ENCODE measurements around the gene KDM1A. TPM values are rescaled to one million over a fixed set of nuclear protein-coding genes. Genes with fewer than 3 reads are reported as not detected.
"Not testable (repeated sequence)": the region's sequence is repeated elsewhere in the genome, so short reads cannot be mapped to it uniquely, and the experiment has no call there.

Gene KDM1A
- 10 to 100 TPM; 28.8 to 45.3 (median 45.0) TPM for polyA plus RNA-seq

- Mint-ChIP-seq H3K4me3 (peak within 1 kb of the TSS; percentile 95 to 100 (median 97)), H3K27me3 (ENCODE audit: low read depth in 3 of 3) (peaks cover 0 to 4% (median 0%) of the 10 kb centered on the region in 3 donors), H3K36me3 (peaks cover 0 to 7% (median 5%) of the 10 kb centered on the region in 3 donors), H3K4me1 (peaks cover 35 to 49% of the 10 kb centered on the region in 2 donors), H3K27ac (peak within 1 kb of the TSS; percentile 82 to 98 (median 92)), H3K9me3 (no peaks in the 10 kb centered on the region)
- DNase-seq = peak; percentile 92 to 95 (median 92)
Measured at GRCh38 chr1:23019094-23019862, at the start of gene KDM1A. Gene KDM1A (plus strand): TSS chr1:23019468. CDS start chr1:23019597, 129 bp downstream.

GRCh38 chr1:22970096-22970495 is 49.2 kb upstream of the KDM1A start:
- H3K27me3 Mint-ChIP-seq (ENCODE audit: low read depth in 3 of 3) = peaks cover 0 to 16% (median 12%) of the 10 kb centered on the region in 3 donors
- no peak for DNase-seq
- H3K9me3 Mint-ChIP-seq = no peaks in the 10 kb centered on the region
- H3K27ac Mint-ChIP-seq = no peak overlapping the region
- no peak overlapping the region for H3K4me3 Mint-ChIP-seq
- H3K4me1 Mint-ChIP-seq = no peaks in the 10 kb centered on the region
- H3K36me3 Mint-ChIP-seq = no peaks in the 10 kb centered on the region

- Mint-ChIP-seq H3K4me1 (no peaks in the 10 kb centered on the region), H3K36me3 (no peaks in the 10 kb centered on the region), H3K27me3 (ENCODE audit: low read depth in 3 of 3) (peaks cover 0 to 18% (median 12%) of the 10 kb centered on the region in 3 donors), H3K27ac (no peak overlapping the region), H3K4me3 (no peak overlapping the region), H3K9me3 (no peaks in the 10 kb centered on the region)
- no peak for DNase-seq
Measured at GRCh38 chr1:22971161-22971560, 48.1 kb upstream of the KDM1A start.

DNA sequence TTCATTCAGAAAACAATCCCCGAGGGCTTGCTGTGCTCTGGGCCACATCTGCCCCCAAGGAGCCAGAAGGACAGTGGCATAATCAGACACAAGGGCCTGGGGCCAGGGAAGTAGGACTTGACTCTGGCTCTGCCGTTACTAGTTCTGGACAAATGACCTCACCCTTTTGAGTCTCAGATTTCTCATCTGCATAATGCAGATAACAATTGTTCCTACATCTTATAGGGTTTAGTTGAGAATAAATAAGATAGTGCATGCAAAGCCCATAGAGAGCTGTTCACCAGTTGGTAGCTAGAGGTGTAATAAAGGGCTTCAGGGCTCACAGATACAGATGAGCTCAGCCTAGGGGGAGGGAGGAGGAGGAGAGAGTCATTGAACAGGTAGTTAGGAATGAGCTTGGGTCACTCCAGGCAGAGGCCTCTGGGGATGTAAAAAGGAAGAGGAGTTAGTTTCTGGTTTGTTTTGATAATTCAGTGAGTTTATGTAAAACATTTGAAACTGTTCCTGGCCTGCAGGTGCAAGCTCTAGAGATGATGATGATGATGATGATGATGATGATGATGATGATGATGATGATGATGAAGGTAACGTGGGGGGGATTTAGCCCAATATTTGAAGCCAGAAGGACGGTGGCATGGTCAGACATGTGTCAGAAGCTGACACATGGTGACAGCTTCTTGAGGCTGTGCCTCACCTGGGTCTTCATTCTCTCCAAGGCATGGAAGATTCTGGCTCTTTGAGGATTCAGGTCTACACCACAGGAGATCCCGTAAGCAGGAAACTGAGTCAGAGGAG is 47.5 kb upstream of the KDM1A start:
- H3K9me3 Mint-ChIP-seq = no peaks in the 10 kb centered on the region
- H3K4me3 Mint-ChIP-seq = no peak overlapping the region
- H3K4me1 Mint-ChIP-seq = no peaks in the 10 kb centered on the region
- DNase-seq = no peak
- peaks cover 0 to 22% (median 12%) of the 10 kb centered on the region in 3 donors for H3K27me3 Mint-ChIP-seq (ENCODE audit: low read depth in 3 of 3)
- H3K36me3 Mint-ChIP-seq = no peaks in the 10 kb centered on the region
- H3K27ac Mint-ChIP-seq = no peak overlapping the region

DNA sequence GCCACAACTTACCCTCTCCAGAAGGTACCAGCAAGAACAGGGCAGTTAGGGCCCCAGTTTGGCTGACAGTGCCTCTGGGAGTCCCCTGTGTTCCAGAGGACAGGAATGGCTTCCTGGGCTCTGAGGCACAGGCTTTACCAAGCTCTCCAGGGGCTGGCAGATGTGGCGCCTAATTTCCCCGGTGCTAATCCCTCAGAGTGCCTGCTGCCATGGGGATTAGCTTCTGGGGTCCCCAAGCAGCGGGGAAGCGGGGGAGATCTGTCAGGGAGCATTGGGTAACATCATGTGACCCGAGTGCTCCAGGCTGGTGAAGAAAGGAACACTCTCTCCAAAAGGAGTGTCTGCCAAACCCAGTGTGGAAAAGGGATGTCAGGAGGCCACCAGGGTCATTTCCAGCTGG is 46.5 kb upstream of the KDM1A start, which contains the start of gene LACTBL1:
Gene LACTBL1 (minus strand): TSS at position 107 of the 400 bp plus-strand sequence. CDS start 550 bp downstream, outside the sequence.
- H3K27me3 Mint-ChIP-seq (ENCODE audit: low read depth in 3 of 3) = peaks cover 1 to 22% (median 12%) of the 10 kb centered on the region in 3 donors
- H3K36me3 Mint-ChIP-seq = no peaks in the 10 kb centered on the region
- no peak within 1 kb of the TSS for H3K4me3 Mint-ChIP-seq
- no peak for DNase-seq
- no peaks in the 10 kb centered on the region for H3K9me3 Mint-ChIP-seq
- H3K4me1 Mint-ChIP-seq = no peaks in the 10 kb centered on the region
- no peak within 1 kb of the TSS for H3K27ac Mint-ChIP-seq

DNA sequence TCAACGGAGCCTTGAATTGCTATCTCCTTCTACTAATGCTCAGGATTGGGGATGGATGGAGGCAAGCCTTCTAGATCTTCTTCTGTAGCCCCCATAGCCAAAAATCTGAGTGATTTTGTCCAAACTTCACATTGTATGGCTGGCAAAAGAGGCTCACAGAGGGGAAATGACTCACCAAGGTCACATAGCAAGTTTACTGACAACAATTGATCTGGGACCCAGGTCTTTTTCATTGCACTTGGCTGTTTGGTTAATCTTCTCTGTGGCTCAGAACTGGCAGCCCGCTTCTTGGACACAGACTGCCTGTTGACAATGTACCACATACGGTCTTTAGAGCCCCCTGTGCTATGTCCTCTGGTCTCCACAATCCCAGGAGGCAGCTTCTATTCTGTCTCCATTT is 43.6 kb upstream of the KDM1A start:
- Mint-ChIP-seq H3K27me3 (ENCODE audit: low read depth in 3 of 3) (peaks cover 2 to 9% (median 5%) of the 10 kb centered on the region in 3 donors), H3K27ac (no peak overlapping the region), H3K4me3 (no peak overlapping the region)

GRCh38 chr1:22976127-22976460 is 43.2 kb upstream of the KDM1A start:
- Mint-ChIP-seq H3K27me3 (ENCODE audit: low read depth in 3 of 3) (peaks cover 3 to 9% (median 4%) of the 10 kb centered on the region in 3 donors), H3K4me1 (no peaks in the 10 kb centered on the region), H3K4me3 (no peak overlapping the region), H3K36me3 (no peaks in the 10 kb centered on the region), H3K27ac (no peak overlapping the region), H3K9me3 (no peaks in the 10 kb centered on the region)
- DNase-seq = no peak

More for the DNA sequence above, 43.6 kb upstream of the KDM1A start:
- no peaks in the 10 kb centered on the region for H3K36me3 Mint-ChIP-seq
- no peaks in the 10 kb centered on the region for H3K9me3 Mint-ChIP-seq
- H3K4me1 Mint-ChIP-seq = no peaks in the 10 kb centered on the region
- no peak for DNase-seq

DNA sequence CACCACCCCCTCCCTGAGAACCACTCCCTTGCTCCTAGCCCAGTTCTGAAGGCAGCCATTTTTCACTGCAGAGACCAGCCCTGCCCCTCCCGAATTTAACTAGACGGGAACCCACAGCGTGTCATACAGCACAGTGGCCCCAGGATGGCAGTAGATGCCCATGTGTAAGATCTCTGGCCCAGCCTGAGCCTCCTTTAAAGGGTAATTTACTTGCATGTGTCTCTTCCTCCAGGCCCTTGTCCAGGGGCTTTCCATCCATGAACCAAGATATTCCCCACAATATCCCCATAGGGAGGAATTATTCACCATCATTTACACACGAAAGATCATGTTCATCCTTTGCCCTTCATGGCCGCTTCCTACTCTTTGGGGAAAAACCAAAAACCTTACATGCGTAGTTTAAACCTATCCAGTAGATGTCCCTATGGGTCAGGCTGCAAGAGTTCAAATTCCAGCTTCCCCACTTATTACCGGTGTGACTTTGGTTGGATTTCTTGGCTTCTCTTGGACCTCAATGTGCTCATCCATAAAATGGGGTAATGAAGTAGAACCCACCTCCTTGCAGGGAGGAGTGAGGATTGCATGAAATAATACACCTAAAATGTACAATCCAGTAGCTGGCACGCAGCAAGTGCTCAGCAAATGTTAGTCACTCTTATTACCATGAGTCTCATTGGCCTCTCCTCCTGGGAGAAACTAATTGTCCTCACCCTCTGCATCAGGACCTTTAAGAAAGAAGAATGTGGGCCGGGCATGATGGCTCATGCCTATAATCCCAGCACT is 42.6 kb upstream of the KDM1A start:
- H3K4me3 Mint-ChIP-seq = no peak overlapping the region
- peaks cover 3 to 9% (median 3%) of the 10 kb centered on the region in 3 donors for H3K27me3 Mint-ChIP-seq (ENCODE audit: low read depth in 3 of 3)
- DNase-seq = peak; percentile 21 to 38 (median 27)
- H3K27ac Mint-ChIP-seq = no peak overlapping the region
- no peaks in the 10 kb centered on the region for H3K36me3 Mint-ChIP-seq
- no peaks in the 10 kb centered on the region for H3K9me3 Mint-ChIP-seq
- H3K4me1 Mint-ChIP-seq = no peaks in the 10 kb centered on the region

DNA sequence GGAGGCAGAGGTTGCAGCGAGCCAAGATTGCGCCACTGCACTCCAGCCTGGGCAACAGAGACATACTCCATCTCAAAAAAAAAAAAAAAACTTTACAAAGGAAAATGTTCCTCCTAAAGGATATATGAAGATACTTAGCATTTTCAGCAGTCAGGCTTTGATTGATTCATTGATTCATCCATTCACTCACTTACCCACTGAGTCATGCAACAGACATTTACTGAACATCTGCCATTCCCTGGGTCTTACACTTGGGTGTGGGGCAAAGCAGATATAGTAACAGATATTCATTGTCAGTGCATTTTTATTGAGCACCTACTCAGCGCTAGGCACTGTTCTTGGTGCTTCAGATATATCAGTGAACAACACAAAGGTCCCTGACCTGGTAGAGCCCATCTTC is 41.0 kb upstream of the KDM1A start:
- no peak overlapping the region for H3K27ac Mint-ChIP-seq
- no peaks in the 10 kb centered on the region for H3K4me1 Mint-ChIP-seq
- DNase-seq = no peak
- H3K36me3 Mint-ChIP-seq = no peaks in the 10 kb centered on the region
- H3K9me3 Mint-ChIP-seq = no peaks in the 10 kb centered on the region
- peaks cover 2 to 11% (median 3%) of the 10 kb centered on the region in 3 donors for H3K27me3 Mint-ChIP-seq (ENCODE audit: low read depth in 3 of 3)
- H3K4me3 Mint-ChIP-seq = no peak overlapping the region

GRCh38 chr1:22980471-22980790 is 38.8 kb upstream of the KDM1A start:
- not testable (repeated sequence) for H3K27ac Mint-ChIP-seq, H3K4me3 Mint-ChIP-seq, H3K4me1 Mint-ChIP-seq, H3K9me3 Mint-ChIP-seq, DNase-seq, H3K36me3 Mint-ChIP-seq
- peaks cover 3 to 13% (median 4%) of the 10 kb centered on the region in 3 donors for H3K27me3 Mint-ChIP-seq (ENCODE audit: low read depth in 3 of 3)

DNA sequence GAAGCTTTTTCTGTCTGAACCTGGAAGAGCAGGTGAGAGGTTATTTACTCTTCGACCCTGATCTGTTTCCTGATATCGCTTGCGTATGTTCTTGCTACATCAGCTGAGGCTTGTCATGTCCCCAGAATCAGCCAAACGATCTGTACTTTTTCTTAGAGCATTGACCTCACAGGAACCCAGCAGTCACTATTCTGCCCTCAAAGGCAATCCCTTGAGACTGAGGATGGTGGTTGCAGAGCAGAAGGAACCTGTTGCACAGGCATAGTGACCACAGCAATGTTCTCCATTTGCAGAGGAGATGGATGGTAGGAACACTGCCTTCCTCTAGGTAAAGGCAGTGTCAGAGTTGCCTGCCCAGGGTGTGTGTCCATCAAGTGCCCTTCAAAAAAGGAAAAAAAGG is 35.3 kb upstream of the KDM1A start:
- no peaks in the 10 kb centered on the region for H3K36me3 Mint-ChIP-seq
- H3K4me1 Mint-ChIP-seq = no peaks in the 10 kb centered on the region
- no peak overlapping the region for H3K27ac Mint-ChIP-seq
- peaks cover 2 to 6% (median 4%) of the 10 kb centered on the region in 3 donors for H3K27me3 Mint-ChIP-seq (ENCODE audit: low read depth in 3 of 3)
- H3K9me3 Mint-ChIP-seq = no peaks in the 10 kb centered on the region
- no peak for DNase-seq
- H3K4me3 Mint-ChIP-seq = no peak overlapping the region

- H3K4me1 Mint-ChIP-seq, H3K4me3 Mint-ChIP-seq, H3K27ac Mint-ChIP-seq, H3K9me3 Mint-ChIP-seq, DNase-seq, H3K36me3 Mint-ChIP-seq: not testable (repeated sequence)
- H3K27me3 Mint-ChIP-seq (ENCODE audit: low read depth in 3 of 3) = peaks cover 0 to 11% (median 3%) of the 10 kb centered on the region in 3 donors
Measured at GRCh38 chr1:22992384-22992783, 26.9 kb upstream of the KDM1A start.

DNA sequence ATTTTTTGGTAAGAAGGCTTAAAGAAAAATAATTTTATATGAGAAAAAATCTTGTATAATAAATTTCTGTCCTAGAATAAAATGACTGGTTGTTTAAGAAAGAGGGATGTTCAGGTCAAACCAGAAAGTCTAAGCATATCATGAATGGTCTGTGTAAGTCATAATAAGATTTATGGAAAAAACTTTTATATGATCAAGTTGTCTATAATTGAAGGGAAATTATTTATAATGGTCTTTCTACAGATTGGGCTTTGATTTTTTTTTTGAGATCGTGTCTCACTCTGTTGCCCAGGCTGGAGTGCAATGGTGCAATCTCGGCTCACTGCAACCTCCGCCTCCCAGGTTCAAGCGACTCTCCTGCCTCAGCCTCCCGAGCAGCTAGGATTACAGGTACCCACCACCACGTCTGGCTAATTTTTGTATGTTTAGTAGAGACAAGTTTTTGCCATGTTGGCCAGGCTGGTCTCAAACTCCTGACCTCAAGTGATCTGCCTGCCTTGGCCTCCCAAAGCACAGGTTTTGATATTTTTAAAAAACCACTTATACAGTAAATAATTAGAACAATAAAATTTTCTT is 26.0 kb upstream of the KDM1A start:
- peaks cover 0 to 11% (median 3%) of the 10 kb centered on the region in 3 donors for H3K27me3 Mint-ChIP-seq (ENCODE audit: low read depth in 3 of 3)
- not testable (repeated sequence) for H3K36me3 Mint-ChIP-seq, DNase-seq, H3K27ac Mint-ChIP-seq, H3K4me3 Mint-ChIP-seq, H3K4me1 Mint-ChIP-seq, H3K9me3 Mint-ChIP-seq
